Measurements from ENCODE around the gene ABTB2. TPM values are rescaled to one million over a fixed set of nuclear protein-coding genes. Genes with fewer than 3 reads are reported as not detected.

The ABTB2 gene
- total and polyA plus RNA-seq, 7 donors, result 4.5 to 24.7 (median 18.5) TPM

- no peaks in the 10 kb centered on the region for H3K36me3 ChIP-seq (ENCODE audit: insufficient read depth in 1 of 2, low read depth in 1 of 2)
- no peak overlapping the region for H3K27ac ChIP-seq
- H3K9me3 ChIP-seq, result no peaks in the 10 kb centered on the region
- DNase-seq (no peak), ATAC-seq (peak in 1 of 4 donors; percentile 2)
- no peaks in the 10 kb centered on the region for H3K27me3 ChIP-seq (ENCODE audit: insufficient read depth in 3 of 3, low read length in 2 of 3)
- H3K4me1 ChIP-seq, result peaks cover 36% of the 10 kb centered on the region
- H3K4me3 ChIP-seq, result no peak overlapping the region
- intact Hi-C loops (cut with DNase I), result loop anchor here (5.0 kb wide), 2 partner anchors 38 to 48 kb away; no protein-coding TSS in a partner anchor
- no peak for TF ChIP-seq CTCF (IDR thresholded peaks at IDR 0.05)
- 75 to 87% (median 76%) methylated on average over 11 of the region's 11 CpGs for WGBS, 3 donors
Measured at GRCh38 chr11:34264303-34265110, 93.3 kb downstream of the ABTB2 start.

DNA sequence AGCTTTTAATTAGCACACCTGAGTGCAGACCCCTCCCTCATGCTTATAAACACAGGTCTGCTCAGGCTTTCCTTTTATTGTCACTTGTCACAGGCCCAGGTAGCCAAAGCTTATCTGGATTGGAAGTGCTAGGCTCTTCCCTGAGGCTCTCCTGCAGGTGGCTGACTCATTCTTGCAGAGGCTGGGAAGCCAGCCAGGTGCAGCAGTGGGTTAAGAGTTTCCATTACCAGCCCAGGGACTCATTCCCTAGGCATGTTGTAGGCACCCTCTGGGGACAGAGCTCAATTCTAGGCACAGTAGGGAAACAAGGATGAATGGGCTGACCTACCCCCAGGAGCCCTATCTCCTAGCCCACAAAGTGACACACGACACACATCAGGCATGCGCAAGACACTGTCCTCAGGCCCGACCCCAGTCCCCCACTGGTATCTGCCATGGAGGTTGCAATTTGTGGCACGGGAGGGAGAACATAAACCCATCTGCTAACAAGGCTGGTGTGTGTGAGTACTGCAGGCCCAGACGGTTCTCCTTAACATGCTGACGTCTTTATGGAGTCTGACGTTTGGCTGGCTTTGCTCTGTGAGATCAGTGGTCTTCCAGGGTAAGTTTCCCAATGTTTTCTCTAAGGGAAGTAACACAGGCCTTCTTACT, 94.2 kb downstream of the ABTB2 start:
- Histone ChIP-seq H3K4me1 (peaks cover 36% of the 10 kb centered on the region), H3K36me3 (ENCODE audit: insufficient read depth in 1 of 2, low read depth in 1 of 2) (no peaks in the 10 kb centered on the region), H3K27ac (no peak overlapping the region), H3K4me3 (no peak overlapping the region), H3K9me3 (no peaks in the 10 kb centered on the region), H3K27me3 (ENCODE audit: insufficient read depth in 3 of 3, low read length in 2 of 3) (no peaks in the 10 kb centered on the region)
- peak; percentile 94 to 95 (median 95) for ATAC-seq
- no peak for TF ChIP-seq CTCF (IDR thresholded peaks at IDR 0.05)
- WGBS, 3 donors, result 77 to 94% (median 80%) methylated on average over 7 of the region's 7 CpGs
- peak; percentile 72 to 85 for DNase-seq
- intact Hi-C loops (cut with DNase I), result loop anchor here in 1 of 2 donors (5.0 kb wide), 1 partner anchor 49 kb away; no protein-coding TSS in a partner anchor

- no peak for ATAC-seq
- Histone ChIP-seq H3K9me3 (no peaks in the 10 kb centered on the region), H3K4me1 (peaks cover 36% of the 10 kb centered on the region), H3K27me3 (ENCODE audit: insufficient read depth in 3 of 3, low read length in 2 of 3) (no peaks in the 10 kb centered on the region), H3K36me3 (ENCODE audit: insufficient read depth in 1 of 2, low read depth in 1 of 2) (no peaks in the 10 kb centered on the region), H3K4me3 (no peak overlapping the region), H3K27ac (no peak overlapping the region)
- intact Hi-C loops (cut with DNase I), result loop anchor here in 1 of 2 donors (5.0 kb wide), 1 partner anchor 50 kb away; no protein-coding TSS in a partner anchor
- TF ChIP-seq CTCF (IDR thresholded peaks at IDR 0.05), result no peak
- WGBS, 3 donors, result 76 to 77% (median 76%) methylated on average over 8 of the region's 8 CpGs
- DNase-seq, result no peak
Measured at GRCh38 chr11:34262531-34263081, 95.2 kb downstream of the ABTB2 start.

DNA sequence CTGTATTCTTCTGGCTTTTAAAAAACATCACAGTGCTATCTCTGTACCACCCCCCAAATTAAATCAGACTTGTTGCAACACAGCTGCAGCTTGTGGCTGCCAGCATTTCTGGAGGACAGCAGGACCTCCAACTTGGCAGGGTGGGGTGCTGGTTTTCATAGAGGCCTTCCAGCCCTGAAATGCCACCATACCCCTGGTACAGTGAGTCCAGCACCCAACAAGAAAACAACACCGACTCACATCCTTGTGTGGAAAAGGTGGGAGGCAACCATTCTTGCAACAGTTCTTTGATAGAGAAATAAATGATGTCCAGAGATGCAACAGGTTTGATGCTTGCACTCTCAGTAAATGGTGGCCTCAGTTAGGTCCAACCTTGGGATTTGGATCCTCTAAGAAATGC, 96.0 kb downstream of the ABTB2 start:
- H3K4me1 ChIP-seq, result peaks cover 36% of the 10 kb centered on the region

More for the DNA sequence above, 96.0 kb downstream of the ABTB2 start:
- WGBS, 3 donors, result 32 to 47% (median 37%) methylated on average over 1 of the region's 1 CpG
- Histone ChIP-seq H3K27me3 (ENCODE audit: insufficient read depth in 3 of 3, low read length in 2 of 3) (no peaks in the 10 kb centered on the region), H3K9me3 (no peaks in the 10 kb centered on the region), H3K4me3 (no peak overlapping the region), H3K36me3 (ENCODE audit: insufficient read depth in 1 of 2, low read depth in 1 of 2) (no peaks in the 10 kb centered on the region), H3K27ac (no peak overlapping the region)
- intact Hi-C loops (cut with DNase I), result loop anchor here in 1 of 2 donors (5.0 kb wide), 1 partner anchor 50 kb away; no protein-coding TSS in a partner anchor
- ATAC-seq (no peak), DNase-seq (no peak)
- TF ChIP-seq CTCF (IDR thresholded peaks at IDR 0.05), result no peak

Data from psoas muscle (tissue), 8 donors.